T-helper 2 cell (primary cell): Measurements from ENCODE around the gene SPAG4.
A peak's percentile ranks its signal among the peaks of the same experiment; 100 is the strongest.

ENCODE experiments used
- DNase-seq, 5 experiments: peaks; one replicate each; pipeline versions ENCODE4 v3.0.0 to v3.0.0-alpha.2; 2012 to 2022

SPAG4 gene

GRCh38 chr20:35599776-35600120, 15.9 kb upstream of the SPAG4 start:
- DNase-seq = no peak

DNA sequence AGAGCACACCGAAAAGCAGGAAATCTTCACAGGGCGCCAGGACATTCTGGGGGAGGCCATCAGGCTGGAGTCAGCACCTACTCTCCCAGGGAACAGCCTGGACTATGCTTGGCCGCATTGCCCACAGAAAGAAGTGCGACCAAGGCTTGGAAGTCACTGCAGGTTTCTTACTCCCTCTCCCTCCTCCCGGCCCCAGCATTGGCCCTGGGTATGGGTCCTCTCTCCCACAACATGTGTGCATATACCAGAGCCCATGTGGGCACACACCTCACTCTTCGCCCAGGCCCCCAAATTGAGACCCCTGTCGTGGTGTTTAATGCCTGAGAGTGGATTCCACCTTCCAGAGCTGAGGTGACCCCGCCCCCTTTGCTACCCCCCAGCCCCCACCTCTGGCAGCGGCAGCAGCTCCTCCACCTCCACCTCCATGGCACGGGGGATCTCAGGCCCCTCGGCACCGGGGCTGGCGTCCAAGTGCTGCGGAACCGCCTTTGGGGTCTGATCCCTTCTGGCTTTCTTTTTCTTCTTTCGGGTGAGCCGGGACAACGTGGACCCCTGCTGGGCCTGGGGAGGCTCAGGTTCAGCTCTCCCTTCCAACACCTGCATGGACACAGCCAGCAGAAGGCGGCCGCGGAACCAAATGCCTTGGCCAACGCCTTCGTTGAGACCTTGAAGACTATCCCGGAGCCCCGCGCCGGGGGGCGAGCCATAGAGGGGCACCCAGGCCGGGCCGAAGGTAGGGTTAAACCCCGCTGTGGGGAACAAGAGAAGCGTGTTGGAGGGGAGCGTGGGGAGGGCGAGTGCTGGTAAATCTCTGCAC, 15.2 kb upstream of the SPAG4 start:
- DNase-seq = no peak

DNA sequence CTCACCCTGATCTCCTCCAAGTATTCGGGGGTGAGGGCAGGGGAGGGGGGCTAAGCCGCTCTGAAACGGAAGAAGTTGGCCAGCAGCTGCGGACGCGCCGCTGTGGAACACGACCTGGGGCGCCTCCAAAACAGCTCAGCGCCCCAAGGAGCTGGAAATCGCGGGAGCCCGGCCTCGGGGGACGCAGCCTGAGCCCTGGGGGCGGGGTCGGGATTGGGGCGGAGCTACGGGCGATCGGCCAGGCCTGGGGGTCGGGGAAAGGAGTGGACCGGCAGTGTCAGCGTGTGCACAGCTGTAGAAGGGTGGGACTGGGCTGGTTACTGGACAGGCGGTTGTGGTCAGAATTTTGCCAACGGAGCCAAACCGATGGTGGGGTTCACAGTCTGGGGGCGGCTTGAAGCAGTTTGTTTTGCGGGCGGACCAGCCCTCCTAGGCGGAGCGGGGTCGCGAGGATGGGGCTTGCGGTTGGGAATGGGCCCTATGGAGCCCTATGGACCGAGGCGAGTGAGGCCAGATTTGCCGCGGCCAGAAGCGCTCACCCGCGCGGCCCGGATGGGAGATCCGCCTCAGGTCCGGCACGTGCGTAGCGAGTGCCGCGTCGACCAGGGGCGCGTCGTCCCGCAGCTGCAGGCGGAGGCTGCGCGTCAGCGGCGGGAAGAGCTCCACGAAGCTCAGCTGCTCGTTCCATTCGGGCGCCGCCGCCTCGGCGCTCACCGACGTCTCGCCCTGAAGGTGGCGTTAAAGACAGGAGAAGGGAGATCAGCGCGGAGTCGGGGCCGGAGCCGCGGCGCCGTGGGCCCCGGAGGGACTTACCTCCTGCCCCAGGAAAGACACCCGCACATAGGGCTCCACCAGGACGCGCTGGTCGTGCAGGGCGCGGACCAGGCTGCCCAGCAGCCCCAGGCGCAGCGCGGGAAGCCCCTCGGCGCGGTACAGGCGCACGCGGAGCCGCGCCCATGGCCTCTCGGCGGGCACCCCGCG, 14.3 kb upstream of the SPAG4 start:
- peak; percentile 55 to 86 (median 69) for DNase-seq

DNA sequence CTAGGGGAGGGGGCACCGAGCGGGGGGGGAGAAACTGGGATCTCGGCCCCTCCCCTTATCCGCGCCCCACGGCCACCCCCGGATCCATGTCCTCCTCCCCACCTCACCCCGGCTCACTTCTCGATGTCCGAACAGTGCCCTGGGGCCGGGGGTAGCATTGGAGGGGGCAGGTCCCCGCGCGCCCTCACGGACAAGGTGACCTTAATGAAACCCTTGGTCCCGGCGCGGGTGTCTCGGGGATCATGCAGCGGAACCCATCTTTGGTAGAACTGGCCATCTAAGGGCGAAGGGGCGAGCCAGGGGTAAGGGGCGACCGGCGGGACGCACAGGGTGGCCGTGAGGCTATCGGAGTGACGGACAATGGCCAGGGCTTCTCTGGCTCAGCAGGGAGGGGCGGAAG, 13.6 kb upstream of the SPAG4 start:
- DNase-seq = no peak

GRCh38 chr20:35602851-35603495, 12.7 kb upstream of the SPAG4 start:
- no peak for DNase-seq

GRCh38 chr20:35603695-35604448, 11.8 kb upstream of the SPAG4 start:
- DNase-seq = no peak

GRCh38 chr20:35604449-35604747, 11.2 kb upstream of the SPAG4 start:
- DNase-seq = no peak

DNA sequence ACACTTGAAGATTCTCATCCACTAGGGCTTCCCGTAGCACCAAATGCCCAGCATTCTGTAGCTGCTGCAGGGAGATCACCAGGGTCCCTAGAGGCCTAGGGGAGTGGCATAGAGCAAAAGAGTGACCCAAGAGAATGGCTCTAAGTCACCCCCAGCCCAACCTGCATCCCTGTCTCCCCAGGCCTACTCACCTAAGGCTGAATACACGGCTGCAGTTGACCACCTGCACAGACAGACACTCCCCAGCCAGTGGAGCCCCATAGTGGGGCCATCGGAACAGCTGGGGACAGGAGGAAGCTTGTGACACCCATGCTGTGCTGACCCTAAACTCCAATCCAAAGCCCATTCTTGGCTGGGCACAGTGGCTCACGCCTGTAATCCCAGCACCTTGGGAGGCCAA, 9.5 kb upstream of the SPAG4 start:
- DNase-seq = no peak

GRCh38 chr20:35607003-35607735, 8.5 kb upstream of the SPAG4 start:
- no peak for DNase-seq

GRCh38 chr20:35610833-35611427, 4.7 kb upstream of the SPAG4 start:
- no peak for DNase-seq

DNA sequence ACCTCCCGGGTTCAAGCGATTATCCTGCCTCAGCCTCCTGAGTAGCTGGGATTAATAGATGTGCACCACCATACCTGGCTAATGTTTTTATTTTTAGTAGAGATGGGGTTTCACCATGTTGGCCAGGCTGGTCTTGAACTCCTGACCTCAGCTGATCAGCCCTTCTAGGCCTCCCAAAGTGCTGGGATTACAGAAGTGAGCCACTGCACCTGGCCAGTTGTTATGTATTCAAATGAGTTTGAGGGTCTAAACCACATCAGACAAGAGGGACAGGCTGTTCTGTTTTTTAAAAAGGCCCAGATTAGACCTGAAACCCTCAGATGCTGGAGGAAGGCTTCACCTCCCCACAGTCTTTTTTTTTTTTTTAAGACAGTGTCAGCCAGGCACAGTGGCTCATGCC, 4.1 kb upstream of the SPAG4 start:
- DNase-seq = no peak

GRCh38 chr20:35616465-35617396, 1.1 kb downstream of the SPAG4 start:
- peak in 4 of 5 experiments; percentile 40 to 52 (median 51) for DNase-seq

DNA sequence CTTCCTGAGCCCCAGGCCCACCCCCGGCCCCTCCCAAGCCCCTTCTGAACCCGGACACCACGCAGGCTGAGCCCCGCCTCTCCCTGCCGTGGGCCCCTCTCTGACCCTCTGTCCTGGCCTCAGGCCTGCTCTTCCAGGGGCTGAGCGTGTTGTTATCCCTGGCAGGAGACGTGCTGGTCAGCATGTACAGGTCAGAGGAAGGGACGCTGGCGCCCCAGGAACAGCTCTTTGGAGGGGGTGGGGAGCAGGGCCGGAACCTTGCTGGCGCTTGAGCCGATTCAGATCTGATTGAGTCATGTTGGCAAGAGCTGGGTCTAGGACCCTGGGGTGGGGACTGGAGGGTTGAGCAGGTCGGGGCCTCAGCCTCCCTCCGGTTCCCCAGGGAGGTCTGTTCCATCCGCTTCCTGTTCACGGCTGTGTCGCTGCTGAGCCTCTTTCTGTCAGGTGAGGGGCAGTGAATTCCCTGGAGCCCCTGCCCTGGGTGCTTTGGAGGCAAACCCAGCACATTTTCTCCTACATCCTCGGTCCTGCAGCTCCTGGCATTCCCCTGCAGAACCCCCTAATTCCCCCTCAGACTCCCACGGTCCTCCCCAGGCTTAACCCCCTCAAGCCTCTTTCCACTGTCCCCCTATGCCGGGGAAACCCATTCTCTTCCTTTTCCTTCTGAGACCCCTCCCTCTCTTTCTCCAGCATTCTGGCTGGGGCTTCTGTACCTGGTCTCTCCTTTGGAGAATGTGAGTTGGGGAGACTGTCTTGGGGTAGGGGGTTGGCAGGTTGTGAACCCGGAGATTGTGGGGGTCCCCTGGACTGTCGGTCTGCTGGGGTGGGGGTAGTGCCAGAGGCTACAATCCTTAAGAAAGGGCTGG, 2.0 kb downstream of the SPAG4 start:
- DNase-seq = peak in 2 of 5 experiments; percentile 19 to 66

GRCh38 chr20:35618263-35619131, 2.9 kb downstream of the SPAG4 start:
- peak in 1 of 5 experiments; percentile 43 for DNase-seq

DNA sequence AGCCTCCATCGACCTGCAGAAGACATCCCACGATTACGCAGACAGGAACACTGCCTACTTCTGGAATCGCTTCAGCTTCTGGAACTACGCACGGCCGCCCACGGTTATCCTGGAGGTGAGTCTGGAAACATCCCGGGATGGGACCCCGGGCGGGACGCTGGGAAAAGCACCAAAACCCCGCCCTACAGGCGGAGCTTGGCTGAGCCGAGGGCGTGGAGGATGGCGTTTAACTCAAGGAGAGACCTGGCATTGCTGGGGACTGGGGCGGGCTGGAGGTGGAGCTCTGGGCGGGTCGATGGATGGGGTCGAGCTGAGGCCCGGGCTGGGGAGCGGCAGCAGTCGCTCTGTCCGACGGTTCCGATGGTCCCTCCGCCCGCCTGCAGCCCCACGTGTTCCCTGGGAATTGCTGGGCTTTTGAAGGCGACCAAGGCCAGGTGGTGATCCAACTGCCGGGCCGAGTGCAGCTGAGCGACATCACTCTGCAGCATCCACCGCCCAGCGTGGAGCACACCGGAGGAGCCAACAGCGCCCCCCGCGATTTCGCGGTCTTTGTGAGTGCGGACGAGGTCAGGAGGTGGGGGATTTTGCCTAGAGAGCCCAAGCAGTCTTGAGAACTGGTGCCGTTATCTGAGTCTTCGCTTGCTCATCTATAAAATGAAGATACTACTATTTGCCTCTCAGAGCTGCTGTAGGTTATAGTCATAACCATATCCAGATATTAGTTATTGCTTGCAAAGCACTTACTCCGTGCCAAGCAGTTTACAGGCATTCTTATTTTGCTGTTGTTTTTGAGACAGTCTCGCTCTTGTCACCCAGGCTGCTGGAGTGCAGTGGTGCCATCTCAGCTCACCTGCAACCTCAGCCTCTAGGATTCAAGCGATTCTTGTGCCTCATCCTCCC, 3.8 kb downstream of the SPAG4 start:
- peak; percentile 45 to 90 (median 69) for DNase-seq

DNA sequence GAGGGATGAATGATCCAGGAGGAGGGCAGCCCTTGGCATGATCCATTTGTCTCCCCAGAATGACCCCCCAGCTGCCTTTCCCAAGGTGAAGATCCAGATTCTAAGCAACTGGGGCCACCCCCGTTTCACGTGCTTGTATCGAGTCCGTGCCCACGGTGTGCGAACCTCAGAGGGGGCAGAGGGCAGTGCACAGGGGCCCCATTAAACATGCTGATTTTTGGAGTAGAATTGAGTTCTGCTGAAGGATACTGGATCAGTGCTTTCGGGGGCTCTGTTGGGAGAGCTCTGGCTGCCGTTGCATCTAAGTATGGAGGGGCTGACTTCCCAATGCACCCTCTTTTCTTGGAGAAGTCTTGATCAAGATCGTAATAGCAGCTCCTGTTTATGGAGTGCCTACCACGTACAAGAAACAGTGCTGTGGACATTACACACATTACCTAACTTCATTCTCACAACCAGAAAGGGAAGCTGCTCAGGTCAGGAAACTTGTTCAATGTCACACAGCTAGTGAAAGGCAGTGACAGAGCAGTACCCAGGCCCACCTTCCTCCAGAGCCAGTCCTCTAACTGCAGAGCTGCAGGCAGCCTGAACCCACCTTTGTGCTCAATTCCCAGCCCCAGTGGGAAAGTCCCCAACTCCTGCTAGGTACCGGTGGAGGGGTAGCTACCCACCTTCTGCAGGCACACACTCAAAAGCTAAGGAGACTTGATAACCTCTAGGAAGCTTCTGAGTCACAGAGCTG, 5.4 kb downstream of the SPAG4 start:
- DNase-seq = no peak
